ENCODE data around the gene RNF144B. TPM values are rescaled to one million over a fixed set of nuclear protein-coding genes. Genes with fewer than 3 reads are reported as not detected.

The RNF144B gene
- total RNA-seq, 1 experiment from 2014 or later = 8.2 TPM

- TF ChIP-seq ZNF317 (CRISPR knock-in tag; IDR thresholded peaks at IDR 0.05; ENCODE audit: borderline replicate concordance, low read depth) (no peak), ARID4B (CRISPR knock-in tag; IDR thresholded peaks at IDR 0.05; ENCODE audit: borderline replicate concordance) (no peak), CBFB (CRISPR knock-in tag; IDR thresholded peaks at IDR 0.05; ENCODE audit: low read depth) (no peak), ZNF121 (CRISPR knock-in tag; IDR thresholded peaks at IDR 0.05) (no peak), NR1H2 (CRISPR knock-in tag; IDR thresholded peaks at IDR 0.05) (no peak), ERG (CRISPR knock-in tag; IDR thresholded peaks at IDR 0.05) (no peak), KAT7 (CRISPR knock-in tag; IDR thresholded peaks at IDR 0.05; ENCODE audit: borderline replicate concordance) (no peak), FOXK1 (CRISPR knock-in tag; IDR thresholded peaks at IDR 0.05) (no peak), E2F1 (CRISPR knock-in tag; IDR thresholded peaks at IDR 0.05) (no peak), ZSCAN18 (CRISPR knock-in tag; IDR thresholded peaks at IDR 0.05) (no peak)
- TF ChIP-seq, protein P1, sequence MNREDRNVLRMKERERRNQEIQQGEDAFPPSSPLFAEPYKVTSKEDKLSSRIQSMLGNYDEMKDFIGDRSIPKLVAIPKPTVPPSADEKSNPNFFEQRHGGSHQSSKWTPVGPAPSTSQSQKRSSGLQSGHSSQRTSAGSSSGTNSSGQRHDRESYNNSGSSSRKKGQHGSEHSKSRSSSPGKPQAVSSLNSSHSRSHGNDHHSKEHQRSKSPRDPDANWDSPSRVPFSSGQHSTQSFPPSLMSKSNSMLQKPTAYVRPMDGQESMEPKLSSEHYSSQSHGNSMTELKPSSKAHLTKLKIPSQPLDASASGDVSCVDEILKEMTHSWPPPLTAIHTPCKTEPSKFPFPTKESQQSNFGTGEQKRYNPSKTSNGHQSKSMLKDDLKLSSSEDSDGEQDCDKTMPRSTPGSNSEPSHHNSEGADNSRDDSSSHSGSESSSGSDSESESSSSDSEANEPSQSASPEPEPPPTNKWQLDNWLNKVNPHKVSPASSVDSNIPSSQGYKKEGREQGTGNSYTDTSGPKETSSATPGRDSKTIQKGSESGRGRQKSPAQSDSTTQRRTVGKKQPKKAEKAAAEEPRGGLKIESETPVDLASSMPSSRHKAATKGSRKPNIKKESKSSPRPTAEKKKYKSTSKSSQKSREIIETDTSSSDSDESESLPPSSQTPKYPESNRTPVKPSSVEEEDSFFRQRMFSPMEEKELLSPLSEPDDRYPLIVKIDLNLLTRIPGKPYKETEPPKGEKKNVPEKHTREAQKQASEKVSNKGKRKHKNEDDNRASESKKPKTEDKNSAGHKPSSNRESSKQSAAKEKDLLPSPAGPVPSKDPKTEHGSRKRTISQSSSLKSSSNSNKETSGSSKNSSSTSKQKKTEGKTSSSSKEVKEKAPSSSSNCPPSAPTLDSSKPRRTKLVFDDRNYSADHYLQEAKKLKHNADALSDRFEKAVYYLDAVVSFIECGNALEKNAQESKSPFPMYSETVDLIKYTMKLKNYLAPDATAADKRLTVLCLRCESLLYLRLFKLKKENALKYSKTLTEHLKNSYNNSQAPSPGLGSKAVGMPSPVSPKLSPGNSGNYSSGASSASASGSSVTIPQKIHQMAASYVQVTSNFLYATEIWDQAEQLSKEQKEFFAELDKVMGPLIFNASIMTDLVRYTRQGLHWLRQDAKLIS (CRISPR knock-in tag; IDR thresholded peaks at IDR 0.05; ENCODE audit: borderline replicate concordance) = no peak
- H3K9me3 Mint-ChIP-seq = no peaks in the 10 kb centered on the region
- ChIA-PET CTCF (interaction anchor here (0.8 to 1.2 kb wide), 2 partner anchors 12 to 188 kb away, joined by 3 to 4 read pairs; no protein-coding TSS in a partner anchor), POLR2A (no interaction called here)
- H3K27ac Mint-ChIP-seq = no peak overlapping the region
- H3K27me3 Mint-ChIP-seq (ENCODE audit: low read depth) = no peaks in the 10 kb centered on the region; the same call in 1 of the 2 replicates
- peak; percentile 49; the same call in 1 of the 2 replicates for ATAC-seq
- H3K36me3 Mint-ChIP-seq = no peaks in the 10 kb centered on the region
- no peak overlapping the region for H3K4me3 Mint-ChIP-seq
- peaks cover 27% of the 10 kb centered on the region for H3K4me1 Mint-ChIP-seq
- no peak for DNase-seq (ENCODE audit: low spot score)
Measured at GRCh38 chr6:18515767-18516166, 128.6 kb downstream of the RNF144B start.

Other genes starting within 250 kb of the RNF144B start
- gene TPMT, start 232.3 kb upstream of the RNF144B start, total RNA-seq (2021) = 12.7 to 14.4 TPM (median 13.5 TPM) in 3 replicates
- gene KDM1B, start 231.9 kb upstream of the RNF144B start, total RNA-seq (2021) = 6.7 to 8.7 TPM (median 8.0 TPM) in 3 replicates
- 180 to 204 TPM (median 194 TPM) in 3 replicates for gene DEK, start 122.8 kb upstream of the RNF144B start, total RNA-seq (2021)

All from WTC11 (cell line).